Parathyroid adenoma (tissue), 2 donors: Measurements from ENCODE around the gene MBTPS1.

Experiments
- H2AFZ ChIP-seq: fragments of 300-600 bp; sonication (generic); one replicate; pipeline ENCODE4 v1.7.0; 2017; ENCODE audit warnings: antibody characterized with exemption, mild to moderate bottlenecking
- H3K27ac ChIP-seq: fragments of 300-600 bp; sonication (generic); one replicate; pipeline ENCODE4 v1.7.0; 2017
- H3K27me3 ChIP-seq: fragments of 300-600 bp; sonication (generic); one replicate; pipeline ENCODE4 v1.7.0; 2017; ENCODE audit warnings: low read length; ENCODE audit not compliant: control insufficient read depth, insufficient read depth
- H3K36me3 ChIP-seq: fragments of 300-600 bp; sonication (generic); one replicate; pipeline ENCODE4 v1.7.0; 2017; ENCODE audit warnings: low read length; ENCODE audit not compliant: control insufficient read depth, insufficient read depth
- H3K4me1 ChIP-seq: fragments of 300-600 bp; sonication (generic); one replicate; pipeline ENCODE4 v1.7.0; 2017; ENCODE audit warnings: control low read depth
- H3K4me2 ChIP-seq: fragments of 300-600 bp; sonication (generic); one replicate; pipeline ENCODE4 v1.7.0; 2017; ENCODE audit warnings: low read length
- H3K4me3 ChIP-seq: fragments of 300-600 bp; sonication (generic); one replicate; pipeline ENCODE4 v1.7.0; 2017; ENCODE audit warnings: low read depth, low read length
- H3K79me2 ChIP-seq: fragments of 300-600 bp; sonication (generic); one replicate; pipeline ENCODE4 v1.7.0; 2017; ENCODE audit warnings: control low read depth
- H3K9ac ChIP-seq: fragments of 300-600 bp; sonication (generic); one replicate; pipeline ENCODE4 v1.7.0; 2017; ENCODE audit warnings: mild to moderate bottlenecking
- H3K9me3 ChIP-seq: fragments of 300-600 bp; sonication (generic); one replicate; pipeline ENCODE4 v1.7.0; 2017; ENCODE audit warnings: low read length; ENCODE audit not compliant: control insufficient read depth
- TF ChIP-seq, protein P1 (sequence below): fragments of 300-600 bp; sonication (generic); IDR thresholded peaks from one replicate; pipeline ENCODE4 v1.7.0; 2017; ENCODE audit warnings: antibody characterized with exemption, mild to moderate bottlenecking
- donor health status: primary hyperparathyroidism.

The MBTPS1 gene

DNA sequence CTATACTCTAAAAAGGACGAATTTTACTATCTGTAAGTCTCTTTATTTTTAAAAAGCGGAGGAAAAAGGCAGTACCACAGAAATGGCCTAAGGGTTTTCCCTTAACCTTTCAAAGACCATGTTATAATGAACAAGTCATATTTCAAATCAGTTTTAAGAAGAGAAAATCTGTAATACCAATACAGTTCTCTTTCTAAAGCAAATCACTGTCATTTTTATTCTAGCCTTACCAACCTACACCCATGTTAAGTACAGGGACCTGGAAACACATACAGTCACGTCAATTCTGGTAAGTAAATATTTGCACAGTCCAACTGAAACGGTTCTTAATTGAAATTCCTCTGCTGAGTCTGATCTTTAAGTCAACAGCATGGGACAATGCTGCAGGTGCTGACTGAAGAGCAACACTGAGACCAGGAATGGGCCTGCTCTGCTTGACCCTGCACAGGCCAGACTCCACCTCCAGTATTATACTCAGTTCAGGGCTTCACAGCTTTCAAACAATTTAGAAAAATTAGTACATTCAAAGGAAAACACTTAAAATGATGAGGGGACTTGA, 20.2 kb downstream of the MBTPS1 start:
- TF ChIP-seq, protein P1, sequence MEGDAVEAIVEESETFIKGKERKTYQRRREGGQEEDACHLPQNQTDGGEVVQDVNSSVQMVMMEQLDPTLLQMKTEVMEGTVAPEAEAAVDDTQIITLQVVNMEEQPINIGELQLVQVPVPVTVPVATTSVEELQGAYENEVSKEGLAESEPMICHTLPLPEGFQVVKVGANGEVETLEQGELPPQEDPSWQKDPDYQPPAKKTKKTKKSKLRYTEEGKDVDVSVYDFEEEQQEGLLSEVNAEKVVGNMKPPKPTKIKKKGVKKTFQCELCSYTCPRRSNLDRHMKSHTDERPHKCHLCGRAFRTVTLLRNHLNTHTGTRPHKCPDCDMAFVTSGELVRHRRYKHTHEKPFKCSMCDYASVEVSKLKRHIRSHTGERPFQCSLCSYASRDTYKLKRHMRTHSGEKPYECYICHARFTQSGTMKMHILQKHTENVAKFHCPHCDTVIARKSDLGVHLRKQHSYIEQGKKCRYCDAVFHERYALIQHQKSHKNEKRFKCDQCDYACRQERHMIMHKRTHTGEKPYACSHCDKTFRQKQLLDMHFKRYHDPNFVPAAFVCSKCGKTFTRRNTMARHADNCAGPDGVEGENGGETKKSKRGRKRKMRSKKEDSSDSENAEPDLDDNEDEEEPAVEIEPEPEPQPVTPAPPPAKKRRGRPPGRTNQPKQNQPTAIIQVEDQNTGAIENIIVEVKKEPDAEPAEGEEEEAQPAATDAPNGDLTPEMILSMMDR, result no peak
- Histone ChIP-seq H3K9me3 (no peaks in the 10 kb centered on the region), H3K9ac (no peak overlapping the region), H3K27me3 (no peaks in the 10 kb centered on the region), H3K4me3 (no peak overlapping the region), H3K36me3 (no peaks in the 10 kb centered on the region), H3K79me2 (peaks cover 16% of the 10 kb centered on the region), H3K4me2 (no peak overlapping the region), H2AFZ (no peak overlapping the region), H3K27ac (no peak overlapping the region), H3K4me1 (no peaks in the 10 kb centered on the region)

DNA sequence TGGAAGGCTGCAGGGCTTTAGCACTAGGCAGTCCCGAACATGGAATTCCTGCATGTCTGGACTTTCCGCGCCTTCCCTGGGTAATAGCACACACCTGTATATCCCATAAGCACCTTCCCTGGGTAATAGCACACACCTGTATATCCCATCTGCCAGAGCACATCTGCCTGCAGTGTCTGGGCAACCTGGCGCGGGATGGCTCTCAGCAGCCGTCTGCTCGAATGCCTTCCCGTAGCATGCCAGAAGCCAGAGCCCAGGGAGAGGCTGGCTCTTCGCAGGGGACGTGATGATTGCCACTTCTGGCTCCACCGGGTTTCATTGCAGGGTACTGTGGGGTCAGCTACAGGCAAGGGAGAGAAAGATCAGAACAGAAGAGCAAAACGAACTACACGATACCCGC, 21.3 kb downstream of the MBTPS1 start:
- Histone ChIP-seq H3K27me3 (no peaks in the 10 kb centered on the region), H3K36me3 (no peaks in the 10 kb centered on the region), H3K4me3 (no peak overlapping the region), H2AFZ (no peak overlapping the region), H3K9me3 (no peaks in the 10 kb centered on the region), H3K27ac (no peak overlapping the region), H3K4me2 (no peak overlapping the region), H3K79me2 (peaks cover 16% of the 10 kb centered on the region), H3K4me1 (no peaks in the 10 kb centered on the region), H3K9ac (no peak overlapping the region)
- TF ChIP-seq, protein P1, result no peak

DNA sequence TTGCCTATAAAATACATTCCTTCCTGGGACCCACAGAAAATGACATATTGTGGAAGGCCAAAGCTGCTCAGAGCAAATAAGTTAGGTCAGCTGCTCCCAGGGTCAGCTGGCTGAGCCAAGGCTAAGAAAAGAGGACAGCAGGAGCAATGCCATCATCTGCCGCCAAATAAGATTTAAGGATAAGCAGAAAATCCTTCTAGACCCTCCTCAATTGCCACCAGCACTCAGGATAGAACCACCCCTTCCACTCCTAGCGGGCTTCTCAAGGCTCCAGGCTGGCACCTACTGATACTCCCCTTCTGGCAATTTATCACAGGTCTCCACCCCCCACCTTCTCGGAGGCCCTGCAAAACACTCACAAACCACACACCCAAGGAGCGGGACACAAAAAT, 22.9 kb downstream of the MBTPS1 start:
- Histone ChIP-seq H3K9ac (no peak overlapping the region), H3K36me3 (no peaks in the 10 kb centered on the region), H3K4me2 (no peak overlapping the region), H3K9me3 (no peaks in the 10 kb centered on the region), H3K27ac (no peak overlapping the region), H3K4me1 (no peaks in the 10 kb centered on the region), H3K27me3 (no peaks in the 10 kb centered on the region), H3K4me3 (no peak overlapping the region), H2AFZ (no peak overlapping the region), H3K79me2 (peaks cover 12% of the 10 kb centered on the region)
- TF ChIP-seq, protein P1, result no peak

DNA sequence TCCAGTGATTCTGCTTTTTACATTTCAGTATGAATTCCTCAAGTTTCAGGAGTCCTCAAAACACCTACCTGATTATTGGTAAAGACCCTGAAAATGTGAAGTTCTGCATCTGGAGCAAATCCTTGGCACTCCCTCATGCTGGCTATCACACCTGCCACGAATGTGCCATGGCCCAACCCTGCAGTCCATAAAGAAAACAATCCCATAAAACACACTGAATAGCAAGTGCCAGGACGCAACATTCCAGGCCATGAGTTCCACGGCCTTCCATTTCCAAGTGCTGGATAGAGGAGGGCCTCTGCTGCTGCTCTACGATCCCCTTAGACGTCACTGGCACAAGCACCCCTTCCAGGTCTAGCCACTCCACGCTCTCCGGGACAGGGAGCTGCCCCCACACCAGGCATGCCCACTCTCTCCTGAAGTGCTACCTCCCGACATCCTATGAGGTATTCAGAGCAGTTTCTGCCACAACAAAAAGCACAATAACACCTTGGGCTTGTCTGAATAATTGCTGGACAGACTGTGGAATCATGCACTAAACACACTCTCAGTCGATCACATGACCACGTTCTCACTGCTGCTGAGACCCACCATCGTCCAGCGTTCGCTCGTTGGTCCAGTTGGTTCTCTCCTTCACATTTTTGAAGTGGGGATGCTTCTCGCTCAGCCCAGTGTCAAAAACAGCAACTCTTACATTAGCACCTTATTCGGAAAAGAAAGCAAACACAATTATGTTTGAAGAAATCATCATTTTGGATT, 23.4 kb downstream of the MBTPS1 start:
- Histone ChIP-seq H2AFZ (no peak overlapping the region), H3K36me3 (no peaks in the 10 kb centered on the region)
- TF ChIP-seq, protein P1, result no peak

DNA sequence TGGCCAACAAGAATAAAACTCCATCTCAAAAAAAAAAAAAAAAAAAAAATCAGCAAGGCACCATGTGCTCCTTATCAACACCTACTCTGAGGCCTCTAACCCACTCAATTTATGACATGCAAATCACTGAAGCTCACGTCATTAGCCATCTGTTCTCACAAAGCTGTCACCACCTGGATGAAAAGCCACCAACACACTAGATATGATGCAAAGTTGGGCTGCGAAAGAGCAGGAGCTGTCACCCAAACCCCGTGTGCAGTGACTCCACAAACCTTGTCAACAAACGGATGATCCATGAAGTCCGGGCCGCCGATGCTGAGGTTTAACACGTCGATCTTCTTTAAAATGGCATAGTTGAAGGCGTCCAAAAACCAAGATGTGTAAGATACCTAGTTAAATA, 25.3 kb downstream of the MBTPS1 start:
- Histone ChIP-seq H2AFZ (no peak overlapping the region), H3K9ac (no peak overlapping the region), H3K27me3 (no peaks in the 10 kb centered on the region), H3K36me3 (no peaks in the 10 kb centered on the region), H3K9me3 (no peaks in the 10 kb centered on the region), H3K4me2 (no peak overlapping the region), H3K4me1 (no peaks in the 10 kb centered on the region), H3K27ac (no peak overlapping the region), H3K79me2 (peaks cover 4% of the 10 kb centered on the region), H3K4me3 (no peak overlapping the region)
- TF ChIP-seq, protein P1, result no peak

More for the DNA sequence above, 23.4 kb downstream of the MBTPS1 start:
- no peaks in the 10 kb centered on the region for H3K9me3 ChIP-seq
- H3K4me2 ChIP-seq, result no peak overlapping the region
- H3K4me1 ChIP-seq, result no peaks in the 10 kb centered on the region
- no peak overlapping the region for H3K4me3 ChIP-seq
- H3K9ac ChIP-seq, result no peak overlapping the region
- no peaks in the 10 kb centered on the region for H3K27me3 ChIP-seq
- H3K79me2 ChIP-seq, result peaks cover 10% of the 10 kb centered on the region
- no peak overlapping the region for H3K27ac ChIP-seq
